D721Med (cell line): ENCODE data around the gene RORC.

Experiments
- DNase-seq: peaks from one replicate; pipeline ENCODE4 v3.0.0; 2011; ENCODE audit warnings: low spot score; ENCODE audit not compliant: insufficient read length
- FAIRE-seq: peaks from 2 replicates; lab custom pipeline; 2011; peaks lifted over from hg19 to GRCh38; lab: Jason Lieb, UNC
- CTCF ChIP-seq: IDR thresholded peaks from 2 replicates; pipeline ENCODE4 v1.5.1; 2012; ENCODE audit warnings: mild to moderate bottlenecking, control low read depth; ENCODE audit not compliant: insufficient read depth; ENCODE audit errors: missing control alignments

RORC gene

GRCh38 chr1:151801310-151801820 lies 30.2 kb downstream of the RORC start:
- no peak for TF ChIP-seq CTCF
- FAIRE-seq (no peak), DNase-seq (no peak)

- TF ChIP-seq CTCF, result no peak
- DNase-seq, result no peak
- no peak for FAIRE-seq
Measured at GRCh38 chr1:151800830-151801229, 30.8 kb downstream of the RORC start.

- FAIRE-seq (no peak), DNase-seq (no peak)
- no peak for TF ChIP-seq CTCF
Measured at GRCh38 chr1:151799179-151800022, 32.2 kb downstream of the RORC start.

- DNase-seq (no peak), FAIRE-seq (no peak)
- TF ChIP-seq CTCF, result no peak
Measured at GRCh38 chr1:151798571-151798970, 33.0 kb downstream of the RORC start.

GRCh38 chr1:151790940-151791651 lies 40.5 kb downstream of the RORC start:
- FAIRE-seq, result no peak
- no peak for DNase-seq
- no peak for TF ChIP-seq CTCF

GRCh38 chr1:151790071-151790939 lies 41.3 kb downstream of the RORC start, which contains the start of gene TDRKH:
Gene TDRKH, minus strand, starts transcription at chr1:151790500. Its CDS starts 7,478 bp downstream, at chr1:151783022.
- FAIRE-seq (peak; percentile 95), DNase-seq (peak; percentile 98)
- TF ChIP-seq CTCF, result peak; percentile 24
